ENCODE results near the gene KLHL1. TPM values are rescaled to one million over a fixed set of nuclear protein-coding genes. Genes with fewer than 3 reads are reported as not detected.
A peak's percentile ranks its signal among the peaks of the same experiment; 100 is the strongest.

KLHL1 gene
- total and polyA plus RNA-seq, 2 of the 13 experiments (the other 11 are each of a cell fraction or from before 2014, with no cell fraction given) = 0.01 TPM; not detected in 1

GRCh38 chr13:69912630-69913029 is 195.6 kb downstream of the KLHL1 start:
- H3K9ac ChIP-seq (ENCODE audit: insufficient read depth, low read depth, low read length) = no peak overlapping the region
- POLR2A ChIA-PET = no interaction called here
- no peaks in the 10 kb centered on the region for H3K27me3 ChIP-seq (ENCODE audit: control insufficient read depth in 1 of 2, insufficient read depth in 2 of 2, low read length in 2 of 2)
- no peak overlapping the region for H2AFZ ChIP-seq (ENCODE audit: low read length)
- CTCF ChIA-PET (ENCODE audit: low intra/inter-chr PET ratio, low total read pairs) = no interaction called here
- H3K4me1 ChIP-seq (ENCODE audit: insufficient read depth, low read length) = no peaks in the 10 kb centered on the region; the same call in 1 of the 2 replicates
- WGBS (ENCODE audit: low lambda C conversion rate) = 13% methylated on average over 2 of the region's 2 CpGs
- in situ Hi-C loops (cut with HindIII; ENCODE audit: extremely low pct_ligation_motif_present, low pct_unique_long_range_greater_than_20kb) = no loop called here
- no peak overlapping the region for H3K27ac ChIP-seq (ENCODE audit: extremely low read length, insufficient read depth, low read length)
- no peak for ATAC-seq
- no peak for FAIRE-seq
- H3K9me3 ChIP-seq (ENCODE audit: low read length) = no peaks in the 10 kb centered on the region
- BruUV-seq (replicated peaks) = no TSS peak
- no peaks in the 10 kb centered on the region for H3K36me3 ChIP-seq (replicated peaks in 1 of 2; ENCODE audit: control insufficient read depth in 1 of 2, insufficient read depth in 2 of 2, low read length in 2 of 2)
- peaks cover 2% of the 10 kb centered on the region; the same call in 1 of the 2 replicates for H4K20me1 ChIP-seq (ENCODE audit: insufficient read depth, low read length)
- TF ChIP-seq KMT2A (CRISPR knock-in tag; IDR thresholded peaks at IDR 0.05) = no peak
- no peak for TF ChIP-seq RORA (CRISPR knock-in tag; IDR thresholded peaks at IDR 0.05)
- TF ChIP-seq STAG1 (CRISPR knock-in tag; IDR thresholded peaks at IDR 0.05) = no peak
- no peak overlapping the region for H3K4me3 ChIP-seq (replicated peaks in 1 of 3; ENCODE audit: insufficient read depth in 1 of 3, low read depth in 2 of 3, low read length in 3 of 3)
- intact Hi-C loops (cut with micrococcal nuclease; ENCODE audit: unreplicated experiment) = no loop called here
- H3K4me2 ChIP-seq (ENCODE audit: low read depth, low read length) = no peak overlapping the region
- DNase-seq (ENCODE audit: low spot score) = no peak
- H3K79me2 ChIP-seq (ENCODE audit: insufficient read depth, low read length) = no peaks in the 10 kb centered on the region

- no peak overlapping the region for H3K4me2 ChIP-seq (ENCODE audit: low read depth, low read length)
- DNase-seq (ENCODE audit: low spot score) = peak; percentile 10
- H2AFZ ChIP-seq (ENCODE audit: low read length) = no peak overlapping the region
- no peaks in the 10 kb centered on the region for H3K9me3 ChIP-seq (ENCODE audit: low read length)
- in situ Hi-C loops (cut with HindIII; ENCODE audit: extremely low pct_ligation_motif_present, low pct_unique_long_range_greater_than_20kb) = no loop called here
- no peak overlapping the region for H3K4me3 ChIP-seq (replicated peaks in 1 of 3; ENCODE audit: insufficient read depth in 1 of 3, low read depth in 2 of 3, low read length in 3 of 3)
- H3K9ac ChIP-seq (ENCODE audit: insufficient read depth, low read depth, low read length) = no peak overlapping the region
- intact Hi-C loops (cut with micrococcal nuclease; ENCODE audit: unreplicated experiment) = no loop called here
- peaks cover 2% of the 10 kb centered on the region; the same call in 1 of the 2 replicates for H4K20me1 ChIP-seq (ENCODE audit: insufficient read depth, low read length)
- H3K4me1 ChIP-seq (ENCODE audit: insufficient read depth, low read length) = no peaks in the 10 kb centered on the region; the same call in 1 of the 2 replicates
- ChIA-PET POLR2A (no interaction called here), CTCF (ENCODE audit: low intra/inter-chr PET ratio, low total read pairs) (no interaction called here)
- H3K79me2 ChIP-seq (ENCODE audit: insufficient read depth, low read length) = no peaks in the 10 kb centered on the region
- no peaks in the 10 kb centered on the region for H3K27me3 ChIP-seq (ENCODE audit: control insufficient read depth in 1 of 2, insufficient read depth in 2 of 2, low read length in 2 of 2)
- BruUV-seq (replicated peaks) = no TSS peak
- H3K27ac ChIP-seq (ENCODE audit: extremely low read length, insufficient read depth, low read length) = no peak overlapping the region
- no peak for FAIRE-seq
- H3K36me3 ChIP-seq (replicated peaks in 1 of 2; ENCODE audit: control insufficient read depth in 1 of 2, insufficient read depth in 2 of 2, low read length in 2 of 2) = no peaks in the 10 kb centered on the region
- ATAC-seq = peak; percentile 75
- no peak for TF ChIP-seq HNF1A (IDR thresholded peaks at IDR 0.05; ENCODE audit: low read depth)
- no peak for TF ChIP-seq HNF1A (CRISPR knock-in tag; IDR thresholded peaks at IDR 0.05; ENCODE audit: borderline replicate concordance)
- TF ChIP-seq DR1 (CRISPR knock-in tag; IDR thresholded peaks at IDR 0.05) = no peak
- TF ChIP-seq U2AF1 (optimal IDR thresholded peaks at IDR 0.05; ENCODE audit: low read depth, low read length) = no peak
- TF ChIP-seq JUNB (CRISPR knock-in tag; IDR thresholded peaks at IDR 0.05; ENCODE audit: borderline replicate concordance) = no peak
- no peak for TF ChIP-seq ZMYM2 (CRISPR knock-in tag; IDR thresholded peaks at IDR 0.05)
- TF ChIP-seq ZNF614 (CRISPR knock-in tag; IDR thresholded peaks at IDR 0.05; ENCODE audit: borderline replicate concordance) = no peak
- TF ChIP-seq ZBTB10 (CRISPR knock-in tag; IDR thresholded peaks at IDR 0.05; ENCODE audit: borderline replicate concordance) = no peak
Measured at GRCh38 chr13:69910800-69911199, 197.5 kb downstream of the KLHL1 start.
